Measurements from ENCODE around the gene PISD. TPM values are rescaled to one million over a fixed set of nuclear protein-coding genes. Genes with fewer than 3 reads are reported as not detected.

PISD gene
- total RNA-seq, 1 donor from 2014 or later: 34.2 TPM

DNA sequence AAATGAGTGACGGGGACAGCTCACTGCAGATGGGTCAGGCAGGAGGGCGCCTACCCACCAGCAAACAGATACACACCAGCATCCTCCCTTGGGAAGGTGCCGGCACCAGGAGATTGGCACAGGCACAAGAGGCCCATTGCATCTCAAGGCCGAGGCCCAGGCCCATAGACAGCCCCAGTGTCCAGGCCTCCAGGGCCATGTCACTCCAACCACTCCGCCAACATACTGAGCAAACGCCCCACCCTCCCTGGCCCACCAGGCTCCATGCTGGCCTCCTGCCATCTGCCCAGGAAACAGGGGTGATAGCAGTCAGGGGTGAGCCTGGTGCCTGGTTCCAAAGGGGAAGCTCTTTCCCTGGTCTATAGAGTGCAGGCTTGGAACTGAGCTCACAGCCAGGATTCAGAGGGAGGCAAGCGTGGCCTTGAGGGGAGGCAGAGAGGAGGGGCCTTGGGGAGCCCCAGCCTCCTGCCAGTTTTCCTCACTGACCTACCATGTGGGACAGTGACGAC, 34.7 kb downstream of the PISD start:
- DNase-seq (ENCODE audit: low spot score in 2 of 2) (peak in 1 of 2 donors; percentile 14), FAIRE-seq (no peak)

DNA sequence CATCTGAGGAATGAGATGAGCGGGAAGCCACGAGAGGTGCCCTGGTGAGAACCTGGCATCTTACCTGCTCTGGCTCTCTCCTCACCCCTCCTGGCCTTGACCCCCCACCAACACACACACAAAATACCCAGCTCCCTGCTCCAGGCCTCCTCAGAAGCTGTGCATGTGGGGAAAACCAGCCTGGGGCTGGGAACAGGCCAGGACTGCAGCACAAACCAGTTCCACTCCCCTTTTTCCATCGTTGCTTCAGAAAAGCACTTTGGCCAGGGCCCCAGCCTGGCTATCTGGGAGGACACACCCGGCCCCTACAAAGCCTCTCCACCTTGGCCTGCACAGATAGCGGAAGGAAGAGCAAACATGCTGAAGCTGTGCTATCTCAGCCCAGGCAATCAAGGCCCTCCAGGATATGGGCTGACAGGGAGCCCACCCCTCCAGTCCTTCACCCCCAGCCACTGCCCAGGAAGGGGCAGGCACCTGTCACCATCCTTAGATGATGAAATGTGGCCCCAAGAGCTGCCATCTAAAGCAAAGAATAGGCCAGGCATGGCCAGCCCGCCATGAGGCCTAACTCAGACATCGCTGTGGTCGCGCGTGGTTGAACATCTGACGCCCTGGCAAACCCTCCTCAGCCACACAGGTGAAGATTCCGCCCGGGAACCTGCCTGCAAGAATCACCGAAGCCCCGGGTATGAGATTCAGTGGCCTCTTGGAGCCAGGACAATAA, 35.4 kb downstream of the PISD start:
- FAIRE-seq (no peak), DNase-seq (ENCODE audit: low spot score in 2 of 2) (no peak)

GRCh38 chr22:31625661-31626426, 36.2 kb downstream of the PISD start:
- no peak for FAIRE-seq
- DNase-seq (ENCODE audit: low spot score in 2 of 2): peak; percentile 67 to 82

GRCh38 chr22:31625257-31625640, 36.8 kb downstream of the PISD start:
- DNase-seq (ENCODE audit: low spot score in 2 of 2) (no peak), FAIRE-seq (no peak)

GRCh38 chr22:31623592-31624304, 38.3 kb downstream of the PISD start:
- no peak for DNase-seq (ENCODE audit: low spot score in 2 of 2)
- no peak for FAIRE-seq

DNA sequence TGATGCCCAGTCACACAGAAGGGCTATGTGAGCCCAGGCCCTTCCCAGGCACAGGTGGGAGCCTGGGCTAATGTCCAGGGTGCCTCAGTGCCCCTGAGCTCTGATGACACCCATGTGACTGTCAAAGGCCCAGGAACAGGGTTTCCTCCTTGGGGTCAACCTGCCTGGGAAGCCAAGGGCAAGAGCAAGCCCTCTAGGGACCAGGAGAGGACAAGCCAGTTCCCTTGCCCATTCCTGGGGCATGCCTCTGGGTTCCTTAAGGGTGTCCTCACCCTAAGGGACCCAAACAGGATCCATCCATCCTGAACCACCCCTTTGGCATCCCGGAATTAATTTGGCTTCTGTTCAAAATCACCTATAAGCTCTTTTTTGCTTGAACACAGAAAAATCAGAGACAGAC, 39.0 kb downstream of the PISD start:
- FAIRE-seq (no peak), DNase-seq (ENCODE audit: low spot score in 2 of 2) (no peak)

DNA sequence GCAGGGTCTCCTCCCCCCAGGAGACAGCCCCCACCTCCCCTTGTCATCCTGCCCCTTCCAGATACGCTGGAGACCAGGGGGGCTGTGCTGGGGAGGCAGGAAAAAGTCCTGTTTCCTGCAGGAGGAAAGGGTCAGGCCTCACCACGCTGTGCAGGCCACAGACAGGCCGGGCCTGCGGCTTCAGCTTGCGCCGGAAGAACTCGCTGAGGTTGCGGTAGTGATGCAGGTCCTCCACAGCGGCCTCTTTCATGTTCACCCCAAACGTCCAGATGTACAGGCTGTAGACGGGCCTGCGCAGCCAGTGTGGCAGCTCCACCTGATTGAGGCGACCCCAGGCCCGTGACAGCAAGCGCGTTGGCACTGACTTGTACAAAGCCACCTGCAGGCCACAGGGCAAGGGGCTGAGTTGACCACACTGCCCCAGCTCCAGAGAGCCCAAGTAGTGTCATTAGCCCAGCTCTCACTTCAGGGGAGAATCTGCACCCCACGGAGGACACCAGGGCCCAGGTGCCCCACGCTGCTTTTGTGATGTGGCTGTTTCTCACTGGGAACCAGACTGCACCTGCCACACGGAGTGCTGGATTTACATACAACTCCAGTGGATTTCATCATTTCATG, 40.4 kb downstream of the PISD start:
- no peak for DNase-seq (ENCODE audit: low spot score in 2 of 2)
- no peak for FAIRE-seq

DNA sequence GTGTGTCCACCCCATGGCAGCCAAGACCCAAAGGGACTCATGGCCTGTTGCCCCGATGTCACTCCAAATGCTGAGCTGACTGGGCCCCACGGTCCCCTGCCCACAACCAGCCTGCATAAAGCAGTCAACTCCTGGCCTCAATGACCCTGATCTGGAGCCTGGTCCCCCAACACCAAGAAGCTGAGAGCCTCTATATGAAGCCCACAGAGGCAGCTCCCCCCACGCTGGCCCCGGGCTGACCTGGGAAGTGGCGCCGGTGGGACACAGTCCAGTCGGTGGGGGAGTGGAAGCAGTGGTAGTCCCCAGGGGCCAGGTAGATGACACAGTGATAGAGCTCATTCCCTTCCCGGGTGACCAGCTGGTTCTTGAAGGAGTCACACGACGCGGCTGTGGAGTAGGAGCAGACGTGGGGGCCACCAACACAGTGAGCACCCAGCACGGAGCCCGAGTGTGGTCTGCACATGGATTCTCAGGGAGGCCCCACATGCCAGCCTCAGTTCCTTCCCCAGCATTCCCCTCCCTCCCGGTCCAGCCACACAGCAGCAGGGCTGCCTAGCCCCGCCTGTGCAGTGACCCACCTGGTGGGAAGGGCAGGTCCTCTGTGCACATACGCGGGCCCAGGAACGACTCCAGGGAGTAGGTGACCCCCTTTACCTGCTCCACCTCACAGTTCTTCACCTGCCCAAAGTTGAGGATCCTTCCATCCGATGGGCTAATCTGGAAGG, 41.1 kb downstream of the PISD start:
- no peak for FAIRE-seq
- no peak for DNase-seq (ENCODE audit: low spot score in 2 of 2)

- no peak for FAIRE-seq
- DNase-seq (ENCODE audit: low spot score in 2 of 2): no peak
Observed at GRCh38 chr22:31619611-31620300, 42.3 kb downstream of the PISD start.

- FAIRE-seq: no peak
- DNase-seq (ENCODE audit: low spot score in 2 of 2): no peak
Observed at GRCh38 chr22:31618471-31619176, 43.4 kb downstream of the PISD start.

DNA sequence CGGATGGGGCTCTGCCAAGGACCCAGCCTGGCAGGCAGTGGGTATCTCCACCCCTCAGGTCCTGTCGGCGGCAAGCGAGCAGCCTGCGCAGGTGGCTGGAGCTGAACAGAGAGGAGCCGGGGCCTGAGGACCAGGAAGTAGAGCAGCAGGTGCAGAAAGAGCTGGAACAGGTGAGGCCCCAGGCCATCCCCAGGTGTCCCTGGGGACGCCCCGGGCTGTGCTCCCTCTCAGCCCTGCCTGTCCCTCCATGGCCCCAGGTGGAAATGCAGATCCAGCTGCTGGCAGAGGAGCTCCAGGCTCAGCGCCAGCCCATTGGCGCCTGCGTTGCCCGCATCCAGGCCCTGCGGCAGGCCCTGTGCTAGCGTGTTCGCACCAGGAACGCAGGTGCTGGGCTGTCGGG, 44.0 kb downstream of the PISD start:
- DNase-seq (ENCODE audit: low spot score in 2 of 2) (no peak), FAIRE-seq (no peak)

- no peak for DNase-seq (ENCODE audit: low spot score in 2 of 2)
- FAIRE-seq: no peak
Observed at GRCh38 chr22:31616315-31616980, 45.6 kb downstream of the PISD start.

DNA sequence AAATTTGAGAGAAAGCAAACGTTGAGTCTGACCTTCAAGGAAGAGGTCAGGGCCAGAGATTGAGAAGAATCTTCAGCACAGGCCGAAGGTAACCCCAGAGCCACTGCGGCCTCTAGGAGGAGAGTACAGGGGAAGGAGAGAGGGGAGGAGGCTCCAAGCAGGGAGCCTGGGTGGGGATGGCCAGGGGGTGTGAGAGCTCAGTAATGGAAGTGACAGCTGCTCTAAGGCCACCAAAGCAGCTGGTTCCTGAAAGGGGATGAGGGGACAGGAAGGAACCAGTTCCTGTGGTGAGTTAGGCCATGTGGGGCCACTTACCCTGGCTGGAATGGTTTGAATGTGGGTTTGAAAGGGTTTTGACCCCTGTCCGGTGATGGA, 46.1 kb downstream of the PISD start:
- DNase-seq (ENCODE audit: low spot score in 2 of 2): no peak
- no peak for FAIRE-seq

DNA sequence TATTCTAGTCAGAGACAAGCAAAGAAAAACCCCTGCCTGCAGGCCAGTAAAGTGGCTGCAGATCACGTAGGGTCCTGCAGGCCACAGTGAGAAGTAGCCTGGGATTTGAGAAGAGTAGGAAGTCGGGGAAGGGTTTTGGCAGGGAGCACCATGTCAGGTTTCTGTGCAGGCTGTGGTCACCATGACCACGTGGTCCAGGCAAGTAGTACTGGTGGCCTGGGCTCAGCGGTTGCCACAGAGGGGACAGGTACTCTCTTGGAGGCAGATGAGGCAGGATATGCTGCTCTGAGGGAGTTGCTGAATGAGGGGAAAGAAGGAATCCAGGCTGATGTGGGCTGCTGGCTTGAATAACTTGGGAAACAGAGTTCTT, 46.5 kb downstream of the PISD start:
- no peak for DNase-seq (ENCODE audit: low spot score in 2 of 2)
- FAIRE-seq: no peak

DNA sequence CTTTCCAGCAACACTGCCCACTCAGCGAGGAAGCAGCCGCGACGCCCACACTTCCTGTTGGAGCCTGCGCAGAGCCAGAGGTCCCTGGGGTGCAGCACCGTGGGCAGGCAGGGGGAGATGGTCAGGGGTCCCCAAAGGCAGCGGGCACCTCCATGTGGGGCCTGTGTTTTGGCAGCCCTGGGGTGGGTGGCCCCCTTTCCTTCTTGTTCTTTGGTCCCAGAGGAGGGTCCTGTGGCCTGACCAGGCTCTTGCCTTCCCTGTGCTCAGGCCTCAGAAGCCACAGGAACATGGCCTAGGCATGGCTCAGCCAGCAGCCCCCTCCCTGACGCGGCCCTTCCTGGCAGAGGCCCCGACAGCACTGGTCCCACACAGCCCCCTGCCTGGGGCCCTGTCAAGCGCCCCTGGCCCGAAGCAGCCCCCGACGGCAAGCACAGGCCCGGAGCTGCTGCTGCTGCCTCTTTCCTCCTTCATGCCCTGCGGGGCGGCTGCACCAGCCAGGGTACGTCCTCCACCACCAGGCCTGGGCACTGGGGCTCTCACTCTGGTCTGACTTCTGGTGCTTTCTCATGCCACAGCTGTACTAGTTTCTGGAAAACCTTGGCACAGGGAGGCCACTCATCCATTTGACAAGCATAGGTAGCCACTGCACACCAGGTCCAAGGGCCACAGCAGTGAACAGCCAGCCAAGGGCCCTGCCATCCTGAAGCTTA, 47.1 kb downstream of the PISD start:
- DNase-seq (ENCODE audit: low spot score in 2 of 2) (no peak), FAIRE-seq (no peak)

- FAIRE-seq: no peak
Observed at GRCh38 chr22:31613904-31614296, 48.1 kb downstream of the PISD start.

GRCh38 chr22:31613286-31613903, 48.6 kb downstream of the PISD start:
- FAIRE-seq (no peak), DNase-seq (ENCODE audit: low spot score in 2 of 2) (no peak)

More at GRCh38 chr22:31613904-31614296, 48.1 kb downstream of the PISD start:
- DNase-seq (ENCODE audit: low spot score in 2 of 2): no peak
